ENCODE results near the gene CHD9.

GRCh38 chr16:53304334-53304733 is 249.5 kb downstream of the CHD9 start:
- TF ChIP-seq POLR2AphosphoS5 (IDR thresholded peaks at IDR 0.05) (no peak), EP300 (IDR thresholded peaks at IDR 0.05) (no peak), CTCF (IDR thresholded peaks at IDR 0.05) (no peak)
